GM21737 (cell line): Measurements from ENCODE around the gene SLFNL1.

Experiments used
- ATAC-seq: cut with Tn5 transposase; IDR thresholded peaks from one replicate; pipeline ENCODE4 v1.9.1; 2021; ENCODE audit warnings: mild to moderate bottlenecking, moderate library complexity; ENCODE audit not compliant: unreplicated experiment

SLFNL1 gene

GRCh38 chr1:41021526-41022308, at the start of gene SLFNL1:
Gene SLFNL1, minus strand, starts transcription at chr1:41021725. Its CDS starts 1,065 bp downstream, at chr1:41020660.
- no peak for ATAC-seq

GRCh38 chr1:41056907-41057306, 35.4 kb upstream of the SLFNL1 start:
- no peak for ATAC-seq

GRCh38 chr1:41053316-41053715, 31.8 kb upstream of the SLFNL1 start:
- no peak for ATAC-seq

GRCh38 chr1:41051022-41051421, 29.5 kb upstream of the SLFNL1 start:
- no peak for ATAC-seq

GRCh38 chr1:41048540-41048939, 27.0 kb upstream of the SLFNL1 start:
- no peak for ATAC-seq

GRCh38 chr1:41046347-41046775, 24.8 kb upstream of the SLFNL1 start:
- ATAC-seq, result no peak

- ATAC-seq, result no peak
Observed at GRCh38 chr1:41045740-41046139, 24.2 kb upstream of the SLFNL1 start.

GRCh38 chr1:41044187-41044586, 22.7 kb upstream of the SLFNL1 start:
- ATAC-seq, result no peak

GRCh38 chr1:41041614-41042270, 20.2 kb upstream of the SLFNL1 start:
- no peak for ATAC-seq

GRCh38 chr1:41038110-41038509, 16.6 kb upstream of the SLFNL1 start:
- ATAC-seq, result no peak

- ATAC-seq, result no peak
Observed at GRCh38 chr1:41037116-41037903, 15.8 kb upstream of the SLFNL1 start.

- ATAC-seq, result no peak
Observed at GRCh38 chr1:41033272-41033671, 11.7 kb upstream of the SLFNL1 start.

- ATAC-seq, result no peak
Observed at GRCh38 chr1:41032147-41032546, 10.6 kb upstream of the SLFNL1 start.

- ATAC-seq, result no peak
Observed at GRCh38 chr1:41030872-41031616, 9.5 kb upstream of the SLFNL1 start.

GRCh38 chr1:41028034-41028642, 6.6 kb upstream of the SLFNL1 start:
- no peak for ATAC-seq

GRCh38 chr1:41025979-41026819, 4.7 kb upstream of the SLFNL1 start:
- no peak for ATAC-seq

GRCh38 chr1:41024953-41025352, 3.4 kb upstream of the SLFNL1 start:
- no peak for ATAC-seq

GRCh38 chr1:41023279-41023990, 1.9 kb upstream of the SLFNL1 start:
- ATAC-seq, result no peak

GRCh38 chr1:41022424-41022823, 899 bp upstream of the SLFNL1 start:
- ATAC-seq, result no peak
